COLO829 (cell line): ENCODE data around the gene TMEM183A.

Source experiments
- DNase-seq: peaks from one replicate; pipeline ENCODE4 v3.0.0; 2012; ENCODE audit warnings: low spot score

The TMEM183A gene

DNA sequence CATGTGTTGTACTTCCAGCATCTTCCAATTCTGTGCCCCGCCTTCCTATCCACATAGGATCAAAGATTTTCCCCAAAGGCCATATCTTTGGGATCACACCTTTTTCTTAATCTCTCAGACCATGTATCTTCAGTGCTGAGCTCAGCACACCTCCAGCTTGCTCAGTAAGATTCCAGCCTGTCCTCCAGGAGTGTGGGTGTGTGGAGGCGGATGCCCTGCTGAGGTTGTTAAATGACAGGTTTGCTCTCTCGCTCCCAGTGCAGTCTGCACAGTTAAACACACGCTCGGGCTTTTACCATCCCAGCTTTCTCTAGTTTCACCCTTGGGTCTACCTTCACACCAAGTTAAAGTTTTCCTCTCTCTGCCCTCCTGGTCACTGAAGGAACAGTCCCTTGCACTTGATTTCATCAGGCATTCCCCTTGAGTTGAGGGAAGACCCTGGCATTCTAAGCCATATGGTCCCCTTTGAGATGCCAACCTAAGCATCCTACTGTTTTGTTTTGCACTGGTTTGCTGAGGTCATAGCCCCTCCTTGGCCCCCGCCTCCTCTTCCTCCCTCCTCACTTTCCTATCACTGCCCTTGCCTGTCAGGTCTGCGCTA, 64.9 kb downstream of the TMEM183A start:
- DNase-seq = no peak

DNA sequence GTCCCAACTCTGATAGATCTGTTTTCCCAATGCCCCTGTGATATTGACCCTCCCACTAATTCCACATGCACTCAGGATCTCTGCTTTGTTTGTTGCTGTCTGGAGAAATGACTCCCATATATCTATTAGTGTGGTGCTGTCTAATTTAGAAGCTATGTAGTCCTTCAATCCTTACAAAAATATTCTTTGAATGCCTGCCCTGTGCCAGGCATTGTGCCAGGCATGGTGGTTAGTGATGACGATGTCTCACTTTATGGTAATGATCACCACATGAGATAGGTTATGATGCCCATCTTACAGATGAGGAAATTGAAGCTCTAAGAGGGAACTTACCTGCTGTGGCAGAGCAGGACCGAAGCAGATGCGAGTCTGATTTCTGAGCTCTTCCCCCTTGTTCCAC, 65.7 kb downstream of the TMEM183A start:
- DNase-seq = no peak

DNA sequence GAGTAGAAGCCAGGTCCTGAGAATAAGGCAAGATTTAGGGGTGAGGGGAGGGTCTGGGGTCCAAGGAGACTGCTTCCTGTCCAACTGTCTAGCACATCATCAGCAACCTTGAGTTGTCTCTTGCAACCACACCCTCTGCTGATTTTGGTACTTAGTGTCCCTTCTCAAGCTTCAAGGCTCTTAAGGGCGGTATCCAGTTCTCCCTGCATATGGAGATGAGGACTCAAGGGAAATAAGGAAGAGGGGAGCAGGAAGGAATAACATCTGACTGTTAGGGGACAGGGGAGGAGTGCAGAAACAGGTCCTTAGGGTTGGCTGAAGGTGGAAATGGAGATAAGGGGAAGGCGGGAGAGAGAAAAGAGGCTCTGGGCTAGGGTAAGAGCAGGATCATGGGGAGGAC, 66.3 kb downstream of the TMEM183A start:
- no peak for DNase-seq
